ENCODE data around the gene PCED1B.
"Not testable (repeated sequence)": the region's sequence is repeated elsewhere in the genome, so short reads cannot be mapped to it uniquely, and the experiment has no call there.

Gene PCED1B

GRCh38 chr12:47277972-47278448 lies 198.6 kb downstream of the PCED1B start:
- DNase-seq (ENCODE audit: low spot score), result peak; percentile 44

- DNase-seq (ENCODE audit: low spot score), result not testable (repeated sequence)
Observed at GRCh38 chr12:47279758-47280157, 200.3 kb downstream of the PCED1B start.

- DNase-seq (ENCODE audit: low spot score), result no peak
Observed at GRCh38 chr12:47280543-47281300, 201.3 kb downstream of the PCED1B start.

- no peak for DNase-seq (ENCODE audit: low spot score)
Observed at GRCh38 chr12:47281667-47282171, 202.3 kb downstream of the PCED1B start.

- DNase-seq (ENCODE audit: low spot score), result no peak
Observed at GRCh38 chr12:47282206-47282605, 202.8 kb downstream of the PCED1B start.

All from iPS-NIHi11 (cell line).